Neuronal stem cell (in vitro differentiated cells): ENCODE results near the gene UNC13A.

Experiments
- DNase-seq: peaks from one replicate; pipeline ENCODE4 v3.0.0-alpha.2; 2013; ENCODE audit warnings: low spot score
- H2AFZ ChIP-seq: one replicate; pipeline ENCODE4 v1.6.1; 2013; ENCODE audit warnings: mild to moderate bottlenecking, low read length, inconsistent platforms
- H2AK5ac ChIP-seq: 2 replicates; pipeline ENCODE4 v1.6.1; 2013; ENCODE audit warnings: low read depth, mild to moderate bottlenecking, inconsistent platforms, low read length, moderate library complexity, mixed read lengths
- H2BK120ac ChIP-seq: 2 replicates; pipeline ENCODE4 v1.6.1; 2013; ENCODE audit warnings: low read depth, mild to moderate bottlenecking, inconsistent platforms, low read length, moderate library complexity, mixed read lengths
- H2BK12ac ChIP-seq: one replicate; pipeline ENCODE4 v1.6.1; 2013; ENCODE audit warnings: low read length, inconsistent platforms
- H2BK15ac ChIP-seq: 2 replicates; pipeline ENCODE4 v1.6.1; 2013; ENCODE audit warnings: mild to moderate bottlenecking, low read length, inconsistent platforms, mixed read lengths
- H2BK5ac ChIP-seq: one replicate; pipeline ENCODE4 v1.6.1; 2013; ENCODE audit warnings: inconsistent platforms, mild to moderate bottlenecking, low read length, moderate library complexity
- H3K14ac ChIP-seq: one replicate; pipeline ENCODE4 v1.6.1; 2013; ENCODE audit warnings: low read length, inconsistent platforms
- H3K18ac ChIP-seq: 2 replicates; pipeline ENCODE4 v1.6.1; 2013; ENCODE audit warnings: low read length, inconsistent platforms
- H3K23ac ChIP-seq: 2 replicates; pipeline ENCODE4 v1.6.1; 2013; ENCODE audit warnings: low read depth, mild to moderate bottlenecking, mixed read lengths, low read length, inconsistent platforms; ENCODE audit not compliant: poor library complexity
- H3K27ac ChIP-seq: replicated peaks from 3 replicates; pipeline ENCODE4 v1.5.1; 2013; ENCODE audit warnings: low read length, inconsistent platforms
- H3K27me3 ChIP-seq, 3 experiments: 2 replicates each; pipeline ENCODE4 v1.6.1; 2013; ENCODE audit warnings: low read length in 3 of 3, mild to moderate bottlenecking in 2 of 3, inconsistent platforms in 1 of 3, low read depth in 1 of 3, mixed read lengths in 1 of 3, moderate library complexity in 1 of 3; ENCODE audit not compliant: control insufficient read depth in 3 of 3, insufficient read depth in 3 of 3
- H3K36me3 ChIP-seq, 2 donors: replicated peaks in 1 of 2; 2 replicates each; pipeline ENCODE4 v1.6.1; 2013; ENCODE audit warnings: low read length in 2 of 2; ENCODE audit not compliant: control insufficient read depth in 2 of 2, insufficient read depth in 2 of 2
- H3K4ac ChIP-seq: 2 replicates; pipeline ENCODE4 v1.6.1; 2013; ENCODE audit warnings: inconsistent platforms, mild to moderate bottlenecking, low read length, moderate library complexity
- H3K4me1 ChIP-seq, 2 donors: 1 replicate in 1 of 2; 2 replicates in 1 of 2; pipeline ENCODE4 v1.6.1; 2013; ENCODE audit warnings: low read length in 2 of 2, low read depth in 1 of 2; ENCODE audit not compliant: control insufficient read depth in 2 of 2, insufficient read depth in 1 of 2
- H3K4me2 ChIP-seq: one replicate; pipeline ENCODE4 v1.6.1; 2013; ENCODE audit warnings: mild to moderate bottlenecking, low read length, inconsistent platforms; ENCODE audit not compliant: insufficient read depth, poor library complexity, severe bottlenecking
- H3K4me3 ChIP-seq, 2 donors: 2 replicates each; pipeline ENCODE4 v1.5.1; 2013; ENCODE audit warnings: low read length in 2 of 2, mild to moderate bottlenecking in 2 of 2, inconsistent platforms in 1 of 2, moderate library complexity in 1 of 2
- H3K79me1 ChIP-seq: one replicate; pipeline ENCODE4 v1.6.1; 2013; ENCODE audit warnings: low read depth, mild to moderate bottlenecking, inconsistent platforms, low read length, moderate library complexity
- H3K9ac ChIP-seq: one replicate; pipeline ENCODE4 v1.6.1; 2013; ENCODE audit warnings: mild to moderate bottlenecking, low read depth, low read length, inconsistent platforms; ENCODE audit not compliant: poor library complexity
- H3K9me3 ChIP-seq, 2 donors: replicated peaks in 1 of 2; 2 replicates each; pipeline versions ENCODE3 to v1.6.1; 2013; ENCODE audit warnings: low read length in 2 of 2, mild to moderate bottlenecking in 2 of 2, inconsistent platforms in 1 of 2, low read depth in 1 of 2, mixed read lengths in 1 of 2, moderate library complexity in 1 of 2; ENCODE audit not compliant: control insufficient read depth in 2 of 2, insufficient read depth in 1 of 2
- H4K8ac ChIP-seq: one replicate; pipeline ENCODE4 v1.6.1; 2013; ENCODE audit warnings: low read depth, mild to moderate bottlenecking, inconsistent platforms, low read length, moderate library complexity
- H4K91ac ChIP-seq: one replicate; pipeline ENCODE4 v1.6.1; 2013; ENCODE audit warnings: low read length, low read depth, mild to moderate bottlenecking, inconsistent platforms; ENCODE audit not compliant: poor library complexity
- WGBS, 2 donors: extraction: QIAGEN DNeasy Blood & Tissue Kit; methylation state at CpG; one replicate each; pipeline ENCODE4 v1.1.7; 2013; ENCODE audit warnings: missing lambda C conversion rate in 2 of 2, mixed read lengths in 1 of 2; ENCODE audit not compliant: insufficient read length in 2 of 2, insufficient replicate concordance in 1 of 2; ENCODE audit errors: extremely low coverage in 2 of 2; 5-methylcytosine and 5-hydroxymethylcytosine counted together

UNC13A gene

DNA sequence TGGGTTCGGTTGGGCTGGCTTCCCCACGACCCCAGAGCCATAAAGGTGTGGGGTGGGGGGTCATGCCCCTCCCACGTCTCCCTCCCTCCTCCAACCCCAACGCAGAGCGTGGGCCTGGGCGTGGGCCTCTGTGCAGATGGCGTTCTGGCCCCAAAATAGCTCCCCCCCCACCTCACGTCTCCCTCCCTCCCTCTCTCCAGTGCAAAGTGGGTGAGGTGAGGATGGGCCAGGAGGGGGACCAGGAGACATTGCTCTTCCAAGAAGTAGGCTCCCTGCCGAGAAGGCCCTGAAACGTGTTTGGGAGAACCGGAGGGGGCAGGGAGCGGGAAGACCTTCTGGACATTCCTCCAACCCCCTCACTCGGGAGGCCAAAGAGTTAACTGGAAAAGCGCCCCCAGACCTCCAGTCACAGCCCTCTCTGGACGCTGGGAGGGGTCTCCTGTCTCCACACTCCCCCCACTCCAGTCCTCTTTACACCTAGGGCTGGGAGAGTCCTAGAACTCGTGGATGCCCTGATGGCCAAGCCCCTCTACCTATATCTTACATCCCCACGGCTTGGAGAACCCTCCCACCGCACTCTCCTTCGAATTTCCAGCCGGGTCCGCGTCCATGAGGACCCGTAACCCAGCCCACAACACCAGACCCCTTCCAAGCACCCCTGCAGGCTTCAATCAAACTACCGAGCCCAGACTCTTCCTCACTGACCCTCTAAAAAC is 855 bp downstream of the UNC13A start:
- no peak for DNase-seq
- no CpG with 5 or more reads among the region's 24 CpGs for WGBS, 2 donors
- Histone ChIP-seq H3K4me1 (peaks cover 21 to 22% of the 10 kb centered on the region in 2 donors), H4K8ac (no peak overlapping the region), H3K27me3 (peaks cover 0 to 16% (median 5%) of the 10 kb centered on the region in 3 experiments), H3K27ac (no peak overlapping the region), H2BK12ac (peak overlapping the region; percentile 90), H3K9me3 (no peaks in the 10 kb centered on the region), H2BK5ac (no peak overlapping the region), H3K36me3 (no peaks in the 10 kb centered on the region), H3K18ac (peak overlapping the region; percentile 80), H3K4ac (no peak overlapping the region), H3K4me3 (peak overlapping the region; percentile 62 to 63), H3K4me2 (peak overlapping the region; percentile 73), H3K79me1 (no peaks in the 10 kb centered on the region), H3K23ac (peak overlapping the region; percentile 65), H2BK15ac (peak overlapping the region; percentile 37), H4K91ac (no peak overlapping the region), H2AK5ac (no peak overlapping the region), H3K14ac (no peak overlapping the region), H2AFZ (peak overlapping the region; percentile 93), H3K9ac (no peak overlapping the region), H2BK120ac (no peak overlapping the region)

DNA sequence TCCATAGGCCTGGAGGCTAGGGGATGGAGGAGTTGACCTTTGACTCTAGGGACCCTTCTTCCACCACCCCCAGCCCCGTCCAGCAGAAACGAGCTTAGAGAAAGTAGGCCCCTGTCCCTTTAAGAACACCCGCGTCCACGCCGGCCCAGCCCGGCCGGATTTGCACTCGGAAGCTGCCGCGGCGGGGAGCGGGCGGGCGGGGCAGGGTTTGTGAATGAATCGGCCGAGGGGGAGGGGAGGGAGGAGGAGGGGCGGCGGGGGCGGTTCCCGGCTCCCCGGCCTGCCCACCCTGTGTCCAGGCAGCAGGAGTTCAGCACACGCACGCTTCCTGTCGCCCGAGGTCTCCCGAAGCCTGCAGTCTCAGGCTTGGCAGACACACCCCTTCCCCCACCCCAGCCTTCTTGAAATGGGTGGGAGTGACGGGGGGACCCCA is 1.5 kb downstream of the UNC13A start:
- DNase-seq = no peak
- H2BK5ac ChIP-seq = no peak overlapping the region
- H3K4me1 ChIP-seq = peaks cover 21 to 22% of the 10 kb centered on the region in 2 donors
- H2AFZ ChIP-seq = peak overlapping the region; percentile 93
- peak overlapping the region; percentile 62 to 66 for H3K4me3 ChIP-seq
- H2BK15ac ChIP-seq = no peak overlapping the region
- H3K36me3 ChIP-seq = no peaks in the 10 kb centered on the region
- no peak overlapping the region for H2AK5ac ChIP-seq
- H3K23ac ChIP-seq = peak overlapping the region; percentile 65
- peak overlapping the region; percentile 73 for H3K4me2 ChIP-seq
- no peak overlapping the region for H3K4ac ChIP-seq
- no peak overlapping the region for H4K91ac ChIP-seq
- H3K14ac ChIP-seq = no peak overlapping the region
- peak overlapping the region; percentile 80 for H3K18ac ChIP-seq
- H3K79me1 ChIP-seq = no peaks in the 10 kb centered on the region
- no peak overlapping the region for H2BK120ac ChIP-seq
- no CpG with 5 or more reads among the region's 28 CpGs for WGBS, 2 donors
- no peak overlapping the region for H2BK12ac ChIP-seq
- H3K9me3 ChIP-seq = no peaks in the 10 kb centered on the region
- H4K8ac ChIP-seq = no peak overlapping the region
- peaks cover 0 to 16% (median 5%) of the 10 kb centered on the region in 3 experiments for H3K27me3 ChIP-seq
- H3K27ac ChIP-seq = no peak overlapping the region
- H3K9ac ChIP-seq = no peak overlapping the region

DNA sequence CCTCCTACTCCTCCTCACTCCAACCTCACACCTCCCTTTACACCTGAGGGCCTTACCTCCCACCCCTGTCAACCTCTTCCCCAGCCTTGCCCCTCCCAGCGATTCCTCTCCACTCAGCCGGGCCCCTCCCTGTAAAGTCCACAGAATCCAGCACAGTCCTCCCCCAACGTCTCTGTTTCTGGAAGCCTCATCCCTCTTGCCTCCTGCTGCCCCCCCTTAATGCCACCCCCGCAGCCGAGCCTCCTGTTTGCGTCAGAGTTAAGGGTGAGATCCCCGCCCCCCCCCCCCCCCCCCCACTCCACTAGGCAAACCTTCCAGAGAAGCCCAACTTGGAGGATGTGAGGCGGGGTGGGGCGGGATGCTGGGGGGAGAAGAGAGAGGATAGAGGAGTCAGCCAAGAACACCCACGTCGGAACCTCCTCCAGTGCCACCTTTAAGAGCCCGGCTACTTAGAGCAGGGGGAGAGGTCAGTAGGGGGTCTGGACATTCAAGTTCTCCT is 2.1 kb downstream of the UNC13A start:
- no peak overlapping the region for H2AK5ac ChIP-seq
- H3K27ac ChIP-seq = no peak overlapping the region
- peak overlapping the region; percentile 62 to 66 for H3K4me3 ChIP-seq
- no peak overlapping the region for H2BK5ac ChIP-seq
- H3K4me1 ChIP-seq = peaks cover 21 to 22% of the 10 kb centered on the region in 2 donors
- H3K27me3 ChIP-seq = peaks cover 0 to 18% (median 5%) of the 10 kb centered on the region in 3 experiments
- no peak overlapping the region for H3K14ac ChIP-seq
- no peak overlapping the region for H2BK15ac ChIP-seq
- H4K91ac ChIP-seq = no peak overlapping the region
- H3K36me3 ChIP-seq = no peaks in the 10 kb centered on the region
- WGBS, 2 donors = no CpG with 5 or more reads among the region's 12 CpGs
- no peak overlapping the region for H4K8ac ChIP-seq
- no peak overlapping the region for H3K9ac ChIP-seq
- H2AFZ ChIP-seq = peak overlapping the region; percentile 93
- peak overlapping the region; percentile 73 for H3K4me2 ChIP-seq
- H3K79me1 ChIP-seq = no peaks in the 10 kb centered on the region
- H2BK12ac ChIP-seq = no peak overlapping the region
- H2BK120ac ChIP-seq = no peak overlapping the region
- H3K9me3 ChIP-seq = no peaks in the 10 kb centered on the region
- peak overlapping the region; percentile 13 for H3K23ac ChIP-seq
- H3K18ac ChIP-seq = peak overlapping the region; percentile 52
- no peak overlapping the region for H3K4ac ChIP-seq
- DNase-seq = no peak

DNA sequence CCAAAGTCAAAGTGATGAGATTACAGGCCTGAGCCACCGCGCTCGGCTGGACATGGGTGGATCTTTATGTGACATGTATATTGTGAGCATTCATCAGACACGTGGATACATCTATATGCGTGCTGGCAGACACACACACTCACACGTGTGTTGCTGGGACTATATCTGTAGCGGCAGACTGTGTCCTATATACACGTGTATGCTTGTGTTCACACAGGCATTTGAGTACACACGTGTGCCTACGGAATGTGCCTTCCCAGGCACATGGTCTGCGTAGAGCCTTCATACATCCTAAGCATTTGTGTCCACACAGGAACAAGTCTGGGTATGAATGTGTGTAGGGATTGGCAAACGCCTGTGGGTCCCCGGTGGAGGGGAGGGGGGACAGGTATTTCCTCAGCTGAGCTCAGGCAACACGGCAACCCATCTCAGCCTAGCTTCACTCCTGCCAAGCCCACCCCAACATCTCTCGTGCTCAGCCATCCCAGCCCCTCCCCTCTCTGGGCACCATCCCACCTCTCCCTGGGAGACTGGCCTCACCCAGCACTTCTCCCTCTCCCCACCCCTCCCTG is 2.6 kb downstream of the UNC13A start:
- H3K4me1 ChIP-seq = peaks cover 21 to 22% of the 10 kb centered on the region in 2 donors
- H3K4ac ChIP-seq = no peak overlapping the region
- peaks cover 0 to 21% (median 5%) of the 10 kb centered on the region in 3 experiments for H3K27me3 ChIP-seq
- no peak overlapping the region for H2AK5ac ChIP-seq
- H3K36me3 ChIP-seq = no peaks in the 10 kb centered on the region
- DNase-seq = no peak
- peak overlapping the region; percentile 13 for H3K23ac ChIP-seq
- H3K79me1 ChIP-seq = no peaks in the 10 kb centered on the region
- H4K91ac ChIP-seq = no peak overlapping the region
- H3K9me3 ChIP-seq = no peaks in the 10 kb centered on the region
- no peak overlapping the region for H3K4me2 ChIP-seq
- no peak overlapping the region for H3K9ac ChIP-seq
- H2BK12ac ChIP-seq = no peak overlapping the region
- no peak overlapping the region for H2BK5ac ChIP-seq
- peak overlapping the region; percentile 21 for H3K18ac ChIP-seq
- no peak overlapping the region for H3K14ac ChIP-seq
- H2BK15ac ChIP-seq = no peak overlapping the region
- H3K4me3 ChIP-seq = peak overlapping the region in 1 of 2 donors; percentile 62
- WGBS, 2 donors = no CpG with 5 or more reads among the region's 15 CpGs
- H3K27ac ChIP-seq = no peak overlapping the region
- H2BK120ac ChIP-seq = no peak overlapping the region
- H4K8ac ChIP-seq = no peak overlapping the region
- H2AFZ ChIP-seq = no peak overlapping the region
